Liver (tissue), 9 donors: Measurements from ENCODE around the gene RASGRF1. TPM values are rescaled to one million over a fixed set of nuclear protein-coding genes. Genes with fewer than 3 reads are reported as not detected.

Source experiments
- DNase-seq: peaks from one replicate; pipeline ENCODE4 v3.0.0-alpha.2; 2017; ENCODE audit warnings: low spot score
- H3K27ac ChIP-seq, 2 donors: one replicate each; pipeline ENCODE4 v1.7.0; 2013; ENCODE audit warnings: inconsistent platforms in 2 of 2, low read length in 2 of 2, control low read depth in 1 of 2, low read depth in 1 of 2, mild to moderate bottlenecking in 1 of 2
- H3K27me3 ChIP-seq, 4 donors: one replicate each; pipeline versions ENCODE4 v1.6.1 to v1.7.0; 2013; ENCODE audit warnings: low read length in 3 of 4, inconsistent platforms in 1 of 4, mild to moderate bottlenecking in 1 of 4, moderate library complexity in 1 of 4; ENCODE audit not compliant: control insufficient read depth in 4 of 4, insufficient read depth in 4 of 4
- H3K36me3 ChIP-seq, 4 donors: one replicate each; pipeline versions ENCODE4 v1.6.1 to v1.7.0; 2013; ENCODE audit warnings: low read length in 3 of 4, mild to moderate bottlenecking in 3 of 4, low read depth in 1 of 4, moderate library complexity in 1 of 4; ENCODE audit not compliant: control insufficient read depth in 4 of 4, insufficient read depth in 3 of 4
- H3K4me1 ChIP-seq, 4 donors: one replicate each; pipeline versions ENCODE4 v1.6.1 to v1.7.0; 2013; ENCODE audit warnings: low read length in 3 of 4, mild to moderate bottlenecking in 3 of 4, moderate library complexity in 1 of 4; ENCODE audit not compliant: control insufficient read depth in 4 of 4, insufficient read depth in 4 of 4
- H3K4me3 ChIP-seq, 3 donors: one replicate each; pipeline versions ENCODE4 v1.6.1 to v1.7.0; 2013; ENCODE audit warnings: low read length in 3 of 3, control low read depth in 1 of 3, low read depth in 1 of 3, mild to moderate bottlenecking in 1 of 3
- H3K9ac ChIP-seq, 2 donors: one replicate each; pipeline ENCODE4 v1.7.0; 2013; ENCODE audit warnings: low read length in 2 of 2, mild to moderate bottlenecking in 2 of 2, moderate library complexity in 2 of 2, control low read depth in 1 of 2, low read depth in 1 of 2
- H3K9me3 ChIP-seq, 4 donors: one replicate each; pipeline versions ENCODE4 v1.6.1 to v1.7.0; 2013; ENCODE audit warnings: low read length in 3 of 4; ENCODE audit not compliant: control insufficient read depth in 4 of 4
- EGR1 ChIP-seq, 2 donors: IDR thresholded peaks; 2 replicates each; pipeline ENCODE4 v1.6.1; 2016 to 2018; ENCODE audit warnings: antibody characterized with exemption in 2 of 2, low read depth in 2 of 2
- FOXA1 ChIP-seq: IDR thresholded peaks from 2 replicates; pipeline ENCODE4 v1.6.1; 2016; ENCODE audit warnings: antibody characterized with exemption
- FOXA2 ChIP-seq: IDR thresholded peaks from 2 replicates; pipeline ENCODE4 v1.6.1; 2016; ENCODE audit warnings: antibody characterized with exemption
- GABPA ChIP-seq, 2 donors: IDR thresholded peaks in 1 of 2; conservative IDR thresholded peaks in 1 of 2; 2 replicates each; pipeline ENCODE4 v1.6.1; 2016; ENCODE audit warnings: antibody characterized with exemption in 2 of 2, mild to moderate bottlenecking in 1 of 2, moderate library complexity in 1 of 2
- HNF4A ChIP-seq, 2 donors: conservative IDR thresholded peaks; 2 replicates each; pipeline ENCODE4 v1.6.1; 2016; ENCODE audit warnings: antibody characterized with exemption in 2 of 2, mild to moderate bottlenecking in 2 of 2
- HNF4G ChIP-seq: IDR thresholded peaks from 2 replicates; pipeline ENCODE4 v1.6.1; 2016; ENCODE audit warnings: antibody characterized with exemption
- JUND ChIP-seq, 2 donors: IDR thresholded peaks; 2 replicates each; pipeline ENCODE4 v1.6.1; 2016; ENCODE audit warnings: antibody characterized with exemption in 2 of 2
- MAX ChIP-seq: IDR thresholded peaks from 2 replicates; pipeline ENCODE4 v1.6.1; 2016; ENCODE audit warnings: antibody characterized with exemption
- NR2F2 ChIP-seq: IDR thresholded peaks from 2 replicates; pipeline ENCODE4 v1.6.1; 2016; ENCODE audit warnings: antibody characterized with exemption
- RAD21 ChIP-seq, 2 donors: IDR thresholded peaks; 2 replicates each; pipeline ENCODE4 v1.6.1; 2016; ENCODE audit warnings: antibody characterized with exemption in 2 of 2, mild to moderate bottlenecking in 2 of 2
- REST ChIP-seq: IDR thresholded peaks from 2 replicates; pipeline ENCODE4 v1.6.1; 2016; ENCODE audit warnings: antibody characterized with exemption, mild to moderate bottlenecking
- SP1 ChIP-seq: IDR thresholded peaks from 2 replicates; pipeline ENCODE4 v1.6.1; 2018; ENCODE audit warnings: antibody characterized with exemption, mild to moderate bottlenecking
- TAF1 ChIP-seq: conservative IDR thresholded peaks from 2 replicates; pipeline ENCODE4 v1.6.1; 2016; ENCODE audit warnings: antibody characterized with exemption, mild to moderate bottlenecking
- YY1 ChIP-seq: IDR thresholded peaks from 2 replicates; pipeline ENCODE4 v1.6.1; 2016; ENCODE audit warnings: antibody characterized with exemption, mild to moderate bottlenecking
- WGBS: extraction: QIAGEN DNeasy Blood & Tissue Kit; methylation state at CpG from one replicate; pipeline ENCODE4 v1.1.7; 2013; 5-methylcytosine and 5-hydroxymethylcytosine counted together
- polyA plus RNA-seq, 2 donors: library from polyadenylated mRNA; stranded (reverse) in 1 of 2; unstranded in 1 of 2; fragments of 200-250 nt in 1 of 2; fragments of >200 nt in 1 of 2; fragmentation: Nextera tagmentation in 1 of 2; extraction: Ambion mirVana in 1 of 2; gene quantifications; one replicate each; pipeline versions ENCODE4 v1.2.1 to v1.2.3, GENCODE V29; 2013 to 2015
- total RNA-seq, 2 donors: library from RNA; depleted of rRNA; stranded (reverse); fragments of >200 nt; gene quantifications; one replicate each; pipeline ENCODE4 v1.2.3, GENCODE V29; 2014
- TF ChIP-seq, protein P1 (sequence below): IDR thresholded peaks from 2 replicates; pipeline ENCODE4 v1.6.1; 2016; ENCODE audit warnings: antibody characterized with exemption
- TF ChIP-seq, protein P2 (sequence below): fragments of 150-350 bp; IDR thresholded peaks from 2 replicates; pipeline ENCODE4 v1.5.1; 2017; ENCODE audit warnings: improper control_type of control experiment, low read depth, low read length; ENCODE audit not compliant: missing input control
- donor health status: healthy.
- donor health status: healthy.
- donor health status: healthy.
- donor health status: healthy.
- donor health status: healthy.

RASGRF1 gene
- total and polyA plus RNA-seq, 4 donors = 0.28 TPM; not detected in 3

- Histone ChIP-seq H3K9me3 (no peaks in the 10 kb centered on the region), H3K4me1 (no peaks in the 10 kb centered on the region), H3K4me3 (no peak overlapping the region), H3K27ac (no peak overlapping the region), H3K27me3 (no peaks in the 10 kb centered on the region), H3K9ac (no peak overlapping the region), H3K36me3 (no peaks in the 10 kb centered on the region)
- no peak for DNase-seq
- 94% methylated on average over 6 of the region's 6 CpGs for WGBS
- TF ChIP-seq HNF4A (conservative IDR thresholded peaks at IDR 0.05) (no peak), TAF1 (no peak), EGR1 (IDR thresholded peaks at IDR 0.05; ENCODE audit: low read depth in 2 of 2) (no peak), REST (no peak), YY1 (no peak), HNF4G (no peak), JUND (IDR thresholded peaks at IDR 0.05) (no peak), GABPA (IDR thresholded peaks at IDR 0.05 in 1 of 2, conservative IDR thresholded peaks at IDR 0.05 in 1 of 2) (no peak), NR2F2 (no peak), FOXA2 (no peak), MAX (no peak)
- TF ChIP-seq, protein P1, sequence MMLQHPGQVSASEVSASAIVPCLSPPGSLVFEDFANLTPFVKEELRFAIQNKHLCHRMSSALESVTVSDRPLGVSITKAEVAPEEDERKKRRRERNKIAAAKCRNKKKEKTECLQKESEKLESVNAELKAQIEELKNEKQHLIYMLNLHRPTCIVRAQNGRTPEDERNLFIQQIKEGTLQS = no peak
- TF ChIP-seq, protein P2, sequence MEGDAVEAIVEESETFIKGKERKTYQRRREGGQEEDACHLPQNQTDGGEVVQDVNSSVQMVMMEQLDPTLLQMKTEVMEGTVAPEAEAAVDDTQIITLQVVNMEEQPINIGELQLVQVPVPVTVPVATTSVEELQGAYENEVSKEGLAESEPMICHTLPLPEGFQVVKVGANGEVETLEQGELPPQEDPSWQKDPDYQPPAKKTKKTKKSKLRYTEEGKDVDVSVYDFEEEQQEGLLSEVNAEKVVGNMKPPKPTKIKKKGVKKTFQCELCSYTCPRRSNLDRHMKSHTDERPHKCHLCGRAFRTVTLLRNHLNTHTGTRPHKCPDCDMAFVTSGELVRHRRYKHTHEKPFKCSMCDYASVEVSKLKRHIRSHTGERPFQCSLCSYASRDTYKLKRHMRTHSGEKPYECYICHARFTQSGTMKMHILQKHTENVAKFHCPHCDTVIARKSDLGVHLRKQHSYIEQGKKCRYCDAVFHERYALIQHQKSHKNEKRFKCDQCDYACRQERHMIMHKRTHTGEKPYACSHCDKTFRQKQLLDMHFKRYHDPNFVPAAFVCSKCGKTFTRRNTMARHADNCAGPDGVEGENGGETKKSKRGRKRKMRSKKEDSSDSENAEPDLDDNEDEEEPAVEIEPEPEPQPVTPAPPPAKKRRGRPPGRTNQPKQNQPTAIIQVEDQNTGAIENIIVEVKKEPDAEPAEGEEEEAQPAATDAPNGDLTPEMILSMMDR = no peak
Measured at GRCh38 chr15:79057050-79057449, 33.5 kb downstream of the RASGRF1 start.

DNA sequence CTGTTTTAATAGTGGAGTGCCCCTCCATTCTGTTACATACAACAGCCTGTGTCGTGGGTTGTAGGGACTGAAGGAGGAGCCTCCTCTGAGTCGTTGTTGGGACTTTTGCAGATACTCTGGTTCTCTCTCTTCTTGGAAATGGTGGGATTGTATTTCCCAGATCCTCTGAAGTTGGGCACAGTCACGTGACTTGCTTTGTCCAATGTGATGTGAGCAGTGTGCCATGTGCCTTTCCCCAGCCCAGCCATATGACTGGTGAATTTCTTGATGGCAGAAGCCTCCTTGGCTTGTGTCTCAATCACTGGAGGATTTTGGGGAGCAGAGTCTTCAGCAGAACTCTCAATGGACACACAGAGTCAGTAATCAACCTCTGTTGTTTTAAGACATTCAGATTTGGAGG lies 36.2 kb downstream of the RASGRF1 start:
- H3K27me3 ChIP-seq = no peaks in the 10 kb centered on the region
- H3K9me3 ChIP-seq = no peaks in the 10 kb centered on the region
- H3K9ac ChIP-seq = no peak overlapping the region
- no peak for DNase-seq
- 81% methylated on average over 3 of the region's 3 CpGs for WGBS
- H3K4me3 ChIP-seq = no peak overlapping the region
- H3K4me1 ChIP-seq = no peaks in the 10 kb centered on the region
- no peaks in the 10 kb centered on the region for H3K36me3 ChIP-seq
- H3K27ac ChIP-seq = no peak overlapping the region
- TF ChIP-seq YY1 (no peak), REST (no peak), SP1 (no peak), HNF4A (conservative IDR thresholded peaks at IDR 0.05) (no peak), HNF4G (no peak), NR2F2 (no peak), FOXA1 (no peak), FOXA2 (no peak), TAF1 (no peak), RAD21 (IDR thresholded peaks at IDR 0.05) (no peak), GABPA (IDR thresholded peaks at IDR 0.05 in 1 of 2, conservative IDR thresholded peaks at IDR 0.05 in 1 of 2) (no peak), MAX (no peak)
- TF ChIP-seq, protein P1 = no peak
- TF ChIP-seq, protein P2 = no peak
